Loucy (cell line): ENCODE data around the gene TIMM29.

Source experiments
- H2AFZ ChIP-seq: fragments of 200-600 bp; sonication (generic); 2 replicates; pipeline ENCODE4 v1.6.0; 2016; ENCODE audit warnings: antibody characterized with exemption, mild to moderate bottlenecking, low read length, moderate library complexity
- H3F3A ChIP-seq: fragments of 200-600 bp; 2 replicates; pipeline ENCODE4 v1.6.0; 2016; ENCODE audit warnings: antibody characterized with exemption, low read depth, mild to moderate bottlenecking
- H3K27me3 ChIP-seq: fragments of 200-600 bp; sonication (generic); 2 replicates; pipeline ENCODE4 v1.6.1; 2014; ENCODE audit warnings: low read length, mild to moderate bottlenecking; ENCODE audit not compliant: insufficient read depth, poor library complexity, severe bottlenecking
- H3K36me3 ChIP-seq: fragments of 200-600 bp; sonication (generic); 2 replicates; pipeline ENCODE4 v1.6.1; 2016; ENCODE audit warnings: low read length; ENCODE audit not compliant: insufficient read depth
- H3K4me1 ChIP-seq: fragments of 200-600 bp; sonication (generic); 2 replicates; pipeline ENCODE4 v1.5.1; 2014; ENCODE audit warnings: low read length, mild to moderate bottlenecking; ENCODE audit not compliant: insufficient read depth, poor library complexity, severe bottlenecking
- H3K4me2 ChIP-seq: fragments of 200-600 bp; sonication (generic); 2 replicates; pipeline ENCODE4 v1.6.0; 2014; ENCODE audit warnings: antibody characterized with exemption, low read length, low read depth, mild to moderate bottlenecking; ENCODE audit not compliant: poor library complexity, severe bottlenecking
- H3K4me3 ChIP-seq: fragments of 200-600 bp; sonication (generic); 2 replicates; pipeline ENCODE4 v1.5.1; 2014; ENCODE audit warnings: low read length, mild to moderate bottlenecking, mixed read lengths; ENCODE audit not compliant: poor library complexity, severe bottlenecking
- H3K79me2 ChIP-seq: fragments of 200-600 bp; sonication (generic); 2 replicates; pipeline ENCODE4 v1.6.1; 2014; ENCODE audit warnings: low read length; ENCODE audit not compliant: insufficient read depth
- H3K9ac ChIP-seq: fragments of 200-600 bp; sonication (generic); 2 replicates; pipeline ENCODE4 v1.6.0; 2014; ENCODE audit warnings: mild to moderate bottlenecking, low read depth, low read length, moderate library complexity; ENCODE audit not compliant: poor library complexity, severe bottlenecking
- H3K9me2 ChIP-seq: fragments of 200-600 bp; sonication (generic); replicated peaks from 2 replicates; pipeline ENCODE4 v1.6.1; 2016; ENCODE audit warnings: low read depth, low read length, mixed read lengths
- H3K9me3 ChIP-seq: fragments of 200-600 bp; sonication (generic); 2 replicates; pipeline ENCODE4 v1.6.1; 2014; ENCODE audit warnings: mild to moderate bottlenecking, antibody characterized with exemption, low read length, low read depth; ENCODE audit not compliant: insufficient read depth
- H4K20me1 ChIP-seq: fragments of 200-600 bp; sonication (generic); 2 replicates; pipeline ENCODE4 v1.6.0; 2014; ENCODE audit warnings: antibody characterized with exemption, low read length, mild to moderate bottlenecking; ENCODE audit not compliant: insufficient read depth, poor library complexity, severe bottlenecking
- CTCF ChIP-seq: fragments of 200-600 bp; sonication (generic); conservative IDR thresholded peaks from 2 replicates; pipeline ENCODE4 v1.5.1; 2014; ENCODE audit warnings: mild to moderate bottlenecking, antibody characterized with exemption, low read length
- EZH2phosphoT487 ChIP-seq: fragments of 200-600 bp; IDR thresholded peaks from 2 replicates; pipeline ENCODE4 v1.6.1; 2018; ENCODE audit warnings: antibody characterized with exemption, mild to moderate bottlenecking, moderate library complexity, borderline replicate concordance

The TIMM29 gene

GRCh38 chr19:10975374-10976130 lies 46.9 kb downstream of the TIMM29 start:
- Histone ChIP-seq H3F3A (no peaks in the 10 kb centered on the region), H3K4me1 (peaks cover 6% of the 10 kb centered on the region)

GRCh38 chr19:10976131-10976892 lies 47.7 kb downstream of the TIMM29 start:
- Histone ChIP-seq H3K4me2 (no peak overlapping the region), H3K4me3 (no peak overlapping the region), H3K79me2 (peaks cover 96% of the 10 kb centered on the region), H3K9me2 (no peaks in the 10 kb centered on the region), H4K20me1 (peaks cover 74% of the 10 kb centered on the region), H3K27me3 (no peaks in the 10 kb centered on the region), H3K9me3 (no peaks in the 10 kb centered on the region), H3K4me1 (peaks cover 6% of the 10 kb centered on the region), H3K9ac (no peak overlapping the region), H2AFZ (no peak overlapping the region), H3K36me3 (peaks cover 14% of the 10 kb centered on the region; the same call in 1 of the 2 replicates), H3F3A (no peaks in the 10 kb centered on the region)
- TF ChIP-seq CTCF (no peak), EZH2phosphoT487 (no peak)

More at GRCh38 chr19:10975374-10976130, 46.9 kb downstream of the TIMM29 start:
- TF ChIP-seq CTCF: no peak
- no peak overlapping the region for H3K4me3 ChIP-seq
- H3K36me3 ChIP-seq: peaks cover 6% of the 10 kb centered on the region; the same call in 1 of the 2 replicates
- H3K4me2 ChIP-seq: no peak overlapping the region
- H3K79me2 ChIP-seq: peaks cover 96% of the 10 kb centered on the region
- peaks cover 74% of the 10 kb centered on the region for H4K20me1 ChIP-seq
- H3K9me2 ChIP-seq: no peaks in the 10 kb centered on the region
- H2AFZ ChIP-seq: no peak overlapping the region
- H3K9ac ChIP-seq: no peak overlapping the region
- H3K9me3 ChIP-seq: no peaks in the 10 kb centered on the region
- H3K27me3 ChIP-seq: no peaks in the 10 kb centered on the region

GRCh38 chr19:10977742-10978092 lies 49.1 kb downstream of the TIMM29 start:
- Histone ChIP-seq H3K4me3 (no peak overlapping the region), H3K4me2 (no peak overlapping the region), H3K9me3 (no peaks in the 10 kb centered on the region), H3K9ac (no peak overlapping the region), H3K36me3 (peaks cover 18% of the 10 kb centered on the region; the same call in 1 of the 2 replicates), H2AFZ (no peak overlapping the region), H3K79me2 (peaks cover 95% of the 10 kb centered on the region), H4K20me1 (peaks cover 76% of the 10 kb centered on the region), H3K27me3 (no peaks in the 10 kb centered on the region), H3K9me2 (no peaks in the 10 kb centered on the region), H3K4me1 (peaks cover 6% of the 10 kb centered on the region), H3F3A (no peaks in the 10 kb centered on the region)
- TF ChIP-seq CTCF: no peak
- no peak for TF ChIP-seq EZH2phosphoT487
